GM19238 (cell line): Measurements from ENCODE around the gene NCAM1.
A peak's percentile ranks its signal among the peaks of the same experiment; 100 is the strongest.
"Not testable (repeated sequence)": the region's sequence is repeated elsewhere in the genome, so short reads cannot be mapped to it uniquely, and the experiment has no call there.

Experiments
- DNase-seq: peaks from one replicate; pipeline ENCODE4 v3.0.0; 2011; ENCODE audit warnings: low spot score; ENCODE audit not compliant: insufficient read length

Gene NCAM1

GRCh38 chr11:113274713-113275582 lies 313.7 kb downstream of the NCAM1 start:
- DNase-seq, result no peak

- DNase-seq, result no peak
Measured at GRCh38 chr11:113275602-113276001, 314.4 kb downstream of the NCAM1 start.

- no peak for DNase-seq
Measured at GRCh38 chr11:113276466-113276865, 315.2 kb downstream of the NCAM1 start.

GRCh38 chr11:113277907-113278306 lies 316.7 kb downstream of the NCAM1 start:
- no peak for DNase-seq

- DNase-seq, result no peak
Measured at GRCh38 chr11:113278481-113278880, 317.3 kb downstream of the NCAM1 start.

GRCh38 chr11:113278925-113279324 lies 317.7 kb downstream of the NCAM1 start:
- no peak for DNase-seq

GRCh38 chr11:113279591-113279990 lies 318.4 kb downstream of the NCAM1 start:
- no peak for DNase-seq

GRCh38 chr11:113281052-113281725 lies 320.0 kb downstream of the NCAM1 start:
- no peak for DNase-seq

- no peak for DNase-seq
Measured at GRCh38 chr11:113282898-113283437, 321.7 kb downstream of the NCAM1 start.

GRCh38 chr11:113283881-113284280 lies 322.7 kb downstream of the NCAM1 start:
- DNase-seq, result no peak

GRCh38 chr11:113286009-113286408 lies 324.8 kb downstream of the NCAM1 start:
- DNase-seq, result no peak

GRCh38 chr11:113286509-113287497 lies 325.6 kb downstream of the NCAM1 start:
- no peak for DNase-seq

GRCh38 chr11:113287801-113288200 lies 326.6 kb downstream of the NCAM1 start:
- DNase-seq, result no peak

- DNase-seq, result no peak
Measured at GRCh38 chr11:113288286-113288863, 327.2 kb downstream of the NCAM1 start.

GRCh38 chr11:113289431-113290187 lies 328.4 kb downstream of the NCAM1 start:
- peak; percentile 60 for DNase-seq

GRCh38 chr11:113293936-113294335 lies 332.7 kb downstream of the NCAM1 start:
- DNase-seq, result no peak

GRCh38 chr11:113295993-113296392 lies 334.8 kb downstream of the NCAM1 start:
- no peak for DNase-seq

GRCh38 chr11:113296447-113297205 lies 335.4 kb downstream of the NCAM1 start:
- DNase-seq, result no peak

GRCh38 chr11:113298496-113298895 lies 337.3 kb downstream of the NCAM1 start:
- not testable (repeated sequence) for DNase-seq
